Endothelial cell of umbilical vein (primary cell): ENCODE data around the gene ECHDC1. TPM values are rescaled to one million over a fixed set of nuclear protein-coding genes. Genes with fewer than 3 reads are reported as not detected.

ENCODE experiments used
- BruUV-seq: library from RNA; stranded (reverse); fragments of 400-500 nt; replicated peaks from 2 replicates; lab custom pipeline; 2021; lab: Mats Ljungman, UMichigan
- CTCF ChIA-PET: fragments of 300-600, 350-600 bp; sonication (Branson Sonifier 250); formaldehyde crosslinking; loops from one replicate; lab custom pipeline; 2021; ENCODE audit warnings: antibody characterized with exemption, inconsistent platforms; lab: Charles Lee
- POLR2A ChIA-PET: fragments of 300-600, 350-600 bp; sonication (Branson Sonifier 250); formaldehyde crosslinking; loops from one replicate; lab custom pipeline; 2021; ENCODE audit warnings: antibody characterized with exemption, inconsistent platforms; lab: Charles Lee
- DNase-seq: peaks from one replicate; pipeline ENCODE4 v3.0.0-alpha.2; 2011; ENCODE audit warnings: low read depth, low spot score
- FAIRE-seq: peaks from 2 replicates; lab custom pipeline; 2011; peaks lifted over from hg19 to GRCh38; lab: Jason Lieb, UNC
- H2AFZ ChIP-seq: 2 replicates; pipeline ENCODE4 v1.6.0; 2012; ENCODE audit warnings: low read depth, low read length, control low read depth, inconsistent platforms
- H3K27ac ChIP-seq: 2 replicates; pipeline ENCODE4 v1.5.1; 2011; ENCODE audit warnings: low read depth, mild to moderate bottlenecking, control low read depth, low read length, moderate library complexity; ENCODE audit not compliant: insufficient read depth
- H3K27me3 ChIP-seq, 2 experiments: 2 replicates each; pipeline versions ENCODE4 v1.6.0 to v1.6.1; 2011; ENCODE audit warnings: low read length in 2 of 2, mixed read lengths in 1 of 2; ENCODE audit not compliant: control insufficient read depth in 2 of 2, insufficient read depth in 2 of 2
- H3K36me3 ChIP-seq, 2 experiments: 2 replicates in 1 of 2; 3 replicates in 1 of 2; pipeline ENCODE4 v1.5.1; 2011; ENCODE audit warnings: low read length in 2 of 2, mild to moderate bottlenecking in 1 of 2, moderate library complexity in 1 of 2; ENCODE audit not compliant: control insufficient read depth in 2 of 2, insufficient read depth in 2 of 2; ENCODE audit errors: extremely low read depth in 1 of 2
- H3K4me1 ChIP-seq: 3 replicates; pipeline ENCODE4 v1.5.1; 2011; ENCODE audit warnings: mild to moderate bottlenecking, low read length; ENCODE audit not compliant: control insufficient read depth, insufficient read depth; ENCODE audit errors: extremely low read depth
- H3K4me2 ChIP-seq: 2 replicates; pipeline ENCODE4 v1.6.1; 2011; ENCODE audit warnings: low read length, control low read depth, mixed read lengths; ENCODE audit not compliant: insufficient read depth
- H3K4me3 ChIP-seq, 3 experiments: fragments of 200-600 bp in 1 of 3; sonication (generic), shearing (Covaris generic) in 1 of 3; replicated peaks in 1 of 3; 2 replicates each; pipeline ENCODE4 v1.5.1; 2011 to 2016; ENCODE audit warnings: control low read depth in 3 of 3, low read length in 3 of 3, mild to moderate bottlenecking in 2 of 3, inconsistent platforms in 1 of 3, low read depth in 1 of 3, moderate library complexity in 1 of 3; ENCODE audit not compliant: insufficient read depth in 1 of 3
- H3K79me2 ChIP-seq: 2 replicates; pipeline ENCODE4 v1.6.0; 2012; ENCODE audit warnings: low read length, inconsistent platforms; ENCODE audit not compliant: control insufficient read depth, insufficient read depth
- H3K9ac ChIP-seq: replicated peaks from 2 replicates; pipeline ENCODE3; 2011; ENCODE audit warnings: low read length, control low read depth; ENCODE audit not compliant: insufficient read depth; ENCODE audit errors: extremely low read depth
- H3K9me1 ChIP-seq: replicated peaks from 3 replicates; pipeline ENCODE4 v1.6.0; 2011; ENCODE audit warnings: mild to moderate bottlenecking, low read length; ENCODE audit not compliant: control insufficient read depth, insufficient read depth; ENCODE audit errors: extremely low read depth
- H3K9me3 ChIP-seq: replicated peaks from 2 replicates; pipeline ENCODE4 v1.5.1; 2012; ENCODE audit warnings: low read length, inconsistent platforms; ENCODE audit not compliant: control insufficient read depth, insufficient read depth
- H4K20me1 ChIP-seq: replicated peaks from 2 replicates; pipeline ENCODE3; 2011; ENCODE audit warnings: mild to moderate bottlenecking, low read length; ENCODE audit not compliant: control insufficient read depth, insufficient read depth; ENCODE audit errors: extremely low read depth
- CTCF ChIP-seq, 2 donors: IDR thresholded peaks; 1 replicate in 1 of 2; 2 replicates in 1 of 2; pipeline ENCODE4 v1.5.1; 2011; ENCODE audit warnings: low read length in 2 of 2, mild to moderate bottlenecking in 2 of 2, moderate library complexity in 2 of 2, control low read depth in 1 of 2, inconsistent platforms in 1 of 2, low read depth in 1 of 2; ENCODE audit not compliant: insufficient read depth in 1 of 2; ENCODE audit errors: extremely low read depth in 1 of 2
- EZH2 ChIP-seq: IDR thresholded peaks from 2 replicates; pipeline ENCODE4 v1.6.1; 2012; ENCODE audit warnings: borderline replicate concordance, low read depth, mild to moderate bottlenecking, moderate library complexity, low read length, inconsistent platforms; ENCODE audit not compliant: severe bottlenecking
- FOS ChIP-seq: IDR thresholded peaks from 2 replicates; pipeline ENCODE4 v1.6.1; 2011; ENCODE audit warnings: mild to moderate bottlenecking, low read length, moderate library complexity, borderline replicate concordance; ENCODE audit not compliant: insufficient read depth
- GATA2 ChIP-seq: IDR thresholded peaks from 2 replicates; pipeline ENCODE4 v1.7.0; 2011; ENCODE audit warnings: low read depth, mild to moderate bottlenecking, moderate library complexity, mixed read lengths, low read length; ENCODE audit not compliant: insufficient read length, insufficient read depth
- JUN ChIP-seq: IDR thresholded peaks from 2 replicates; pipeline ENCODE4 v1.6.1; 2011; ENCODE audit warnings: borderline replicate concordance, low read depth; ENCODE audit not compliant: insufficient read length, insufficient read depth
- MAX ChIP-seq: IDR thresholded peaks from 2 replicates; pipeline ENCODE4 v1.6.1; 2011; ENCODE audit not compliant: insufficient read depth, insufficient read length
- MYC ChIP-seq: IDR thresholded peaks from one replicate; pipeline ENCODE4 v1.6.1; 2011; ENCODE audit warnings: mild to moderate bottlenecking, low read depth, low read length
- POLR2A ChIP-seq: IDR thresholded peaks from 2 replicates; pipeline ENCODE4 v1.6.1; 2012; ENCODE audit warnings: low read depth, mild to moderate bottlenecking, control low read depth, low read length
- POLR2AphosphoS5 ChIP-seq: IDR thresholded peaks from 2 replicates; pipeline ENCODE4 v1.6.1; 2012; ENCODE audit warnings: low read depth, mild to moderate bottlenecking, control low read depth, low read length, moderate library complexity; ENCODE audit not compliant: insufficient read depth
- dilution Hi-C: fragments of 300-500 bp; cut with MboI; formaldehyde crosslinking; loops from one replicate; pipeline ENCODE4 v1.15.0; 2019; ENCODE audit warnings: low sequenced_read_pairs; ENCODE audit not compliant: extremely low pct_ligation_motif_present
- intact Hi-C: fragments of 100-400 bp; cut with micrococcal nuclease; formaldehyde crosslinking; loops from one replicate; pipeline ENCODE4 v1.10.0; 2022
- polyA plus RNA-seq, 4 experiments: library from polyadenylated mRNA; depleted of rRNA in 3 of 4; stranded (reverse) in 3 of 4; unstranded in 1 of 4; fragments of >200 nt; gene quantifications; 2 replicates each; pipeline versions ENCODE4 v1.2.1 to v1.2.3, GENCODE V29; 2011 to 2012; ENCODE audit warnings: missing spikeins in 1 of 4
- total RNA-seq: library from RNA; stranded (reverse); gene quantifications from 2 replicates; pipeline ENCODE4 v1.2.3, GENCODE V29; 2021

ECHDC1 gene
- total and polyA plus RNA-seq, 2 donors (not counting 3 experiments of a cell fraction or from before 2014, with no cell fraction given), result 8.1 to 36.8 TPM

- Histone ChIP-seq H3K27me3 (no peaks in the 10 kb centered on the region), H3K4me2 (no peak overlapping the region), H3K79me2 (peaks cover 24% of the 10 kb centered on the region), H4K20me1 (peaks cover 3% of the 10 kb centered on the region), H3K4me3 (no peak overlapping the region), H3K36me3 (peaks cover 11 to 28% of the 10 kb centered on the region in 2 experiments), H3K9me1 (no peaks in the 10 kb centered on the region), H3K4me1 (no peaks in the 10 kb centered on the region), H3K9ac (no peak overlapping the region), H3K27ac (no peak overlapping the region), H3K9me3 (no peaks in the 10 kb centered on the region), H2AFZ (no peak overlapping the region)
- no TSS peak for BruUV-seq
- POLR2A ChIA-PET, result no interaction called here
- TF ChIP-seq GATA2 (no peak), FOS (no peak), MYC (no peak), POLR2A (no peak), EZH2 (no peak), POLR2AphosphoS5 (no peak), MAX (no peak), CTCF (IDR thresholded peaks at IDR 0.05; ENCODE audit: extremely low read depth in 1 of 2, insufficient read depth in 1 of 2, low read depth in 1 of 2, low read length in 2 of 2) (no peak), JUN (no peak)
- FAIRE-seq (no peak), DNase-seq (no peak)
- dilution Hi-C loops, result no loop called here
- intact Hi-C loops, result no loop called here
- CTCF ChIA-PET, result interaction anchor here (1.4 kb wide), 1 partner anchor 27 kb away, joined by 3 read pairs; no protein-coding TSS in a partner anchor
These were observed 61.2 kb downstream of the ECHDC1 start for GRCh38 chr6:127282184-127282583.
